A673 (cell line): ENCODE results near the gene MAML3.

Source experiments
- CTCF ChIP-seq: fragments of 300-800, 200-600 bp; sonication (generic); conservative IDR thresholded peaks from 2 replicates; pipeline ENCODE4 v1.5.1; 2017; ENCODE audit warnings: low read depth, mild to moderate bottlenecking, antibody characterized with exemption, low read length, moderate library complexity, mixed read lengths
- EZH2 ChIP-seq: fragments of 200-600 bp; sonication (generic); IDR thresholded peaks from 2 replicates; pipeline ENCODE4 v1.6.1; 2017; ENCODE audit warnings: borderline replicate concordance, low read depth, mild to moderate bottlenecking, mixed read lengths, antibody characterized with exemption, low read length; ENCODE audit not compliant: poor library complexity, severe bottlenecking

GRCh38 chr4:139851133-139851532, 302.9 kb downstream of the MAML3 start:
- TF ChIP-seq CTCF (no peak), EZH2 (no peak)
